K562 (cell line): ENCODE results near the gene STMP1. TPM values are rescaled to one million over a fixed set of nuclear protein-coding genes. Genes with fewer than 3 reads are reported as not detected.

Experiments
- DLX4 ChIP-seq: fragments of 250-450 bp; sonication (Bioruptor Pico); IDR thresholded peaks from 2 replicates; pipeline ENCODE4 v1.6.1; 2021; ENCODE audit warnings: mild to moderate bottlenecking
- EP300 ChIP-seq: IDR thresholded peaks from 2 replicates; pipeline ENCODE4 v1.6.1; 2012; ENCODE audit warnings: low read length, improper control_type of control experiment
- EP400 ChIP-seq: fragments of 450-650 bp; IDR thresholded peaks from 2 replicates; pipeline ENCODE4 v1.6.1; 2017; ENCODE audit warnings: antibody characterized with exemption, mild to moderate bottlenecking, moderate library complexity
- GTF2A2 ChIP-seq: IDR thresholded peaks from 2 replicates; pipeline ENCODE4 v1.6.1; 2016; ENCODE audit warnings: mild to moderate bottlenecking, missing genetic modification characterization, missing compliant biosample characterization
- HDAC8 ChIP-seq: fragments of 450-650 bp; IDR thresholded peaks from 2 replicates; pipeline ENCODE4 v1.6.1; 2016; ENCODE audit warnings: mild to moderate bottlenecking, missing genetic modification characterization, moderate library complexity, missing compliant biosample characterization
- KHSRP ChIP-seq: fragments of 450-650 bp; IDR thresholded peaks from 2 replicates; pipeline ENCODE4 v1.6.1; 2017
- MAFG ChIP-seq: fragments of 450-650 bp; conservative IDR thresholded peaks from 2 replicates; pipeline ENCODE4 v1.6.1; 2016; ENCODE audit warnings: missing genetic modification characterization, missing compliant biosample characterization
- MXI1 ChIP-seq: IDR thresholded peaks from 2 replicates; pipeline ENCODE4 v1.6.1; 2011; ENCODE audit warnings: low read depth, mild to moderate bottlenecking, improper control_type of control experiment, low read length
- TFAM ChIP-seq: fragments of 250-450 bp; sonication (Bioruptor Pico); conservative IDR thresholded peaks from 2 replicates; pipeline ENCODE4 v1.5.0; 2021; ENCODE audit warnings: mild to moderate bottlenecking, moderate library complexity
- ZBTB2 ChIP-seq: fragments of 450-650 bp; IDR thresholded peaks from 2 replicates; pipeline ENCODE4 v1.6.1; 2016; ENCODE audit warnings: antibody characterized with exemption
- polyA plus RNA-seq, 8 experiments: library from polyadenylated mRNA; depleted of rRNA in 4 of 8; stranded (reverse) in 5 of 8; unstranded in 3 of 8; fragments of >200 nt; fragmentation: Nextera tagmentation in 2 of 8; fragmentation: Illumina TruSeq in 1 of 8; extraction: Ambion mirVana in 2 of 8; extraction: Trizol in 1 of 8; gene quantifications; 2 replicates each; pipeline versions ENCODE4 v1.2.1 to v1.2.3, GENCODE V29; 2011 to 2014; ENCODE audit warnings: inconsistent platforms in 1 of 8, missing spikeins in 1 of 8
- total RNA-seq, 7 experiments: library from RNA; depleted of rRNA in 6 of 7; stranded (reverse); fragments of >200 nt in 6 of 7; fragmentation: Illumina TruSeq in 2 of 7; extraction: Trizol in 2 of 7; gene quantifications; 2 replicates each; pipeline versions ENCODE4 v1.2.1 to v1.2.3, GENCODE V29; 2011 to 2021; ENCODE audit warnings: low replicate concordance in 1 of 7
- TF ChIP-seq, protein P1 (sequence below): fragments of 250-450 bp; sonication (Bioruptor Pico); IDR thresholded peaks from 2 replicates; pipeline ENCODE4 v1.9.0; 2021; ENCODE audit warnings: mild to moderate bottlenecking, inconsistent platforms
- TF ChIP-seq, protein P2 (sequence below), 2 experiments: fragments of 150-350 bp in 1 of 2; IDR thresholded peaks; 2 replicates each; pipeline ENCODE4 v1.6.1; 2012 to 2016; ENCODE audit warnings: low read depth in 2 of 2, low read length in 2 of 2, mild to moderate bottlenecking in 1 of 2, moderate library complexity in 1 of 2
- TF ChIP-seq, protein P3 (sequence below), 3 experiments: fragments of 200-800 bp in 1 of 3; fragments of 250-450 bp in 1 of 3; fragments of 450-650 bp in 1 of 3; sonication (Bioruptor Pico) in 1 of 3; sonication (Bioruptor generic) in 1 of 3; formaldehyde crosslinking in 1 of 3; IDR thresholded peaks; 2 replicates each; pipeline versions ENCODE4 v1.6.1 to v1.8.0; 2016 to 2022; ENCODE audit warnings: mild to moderate bottlenecking in 2 of 3, missing genetic modification characterization in 2 of 3, missing compliant biosample characterization in 1 of 3, moderate library complexity in 1 of 3

The STMP1 gene
- total and polyA plus RNA-seq, 9 of the 15 experiments (the other 6 are each of a cell fraction or from before 2014, with no cell fraction given), result 10.6 to 249 (median 56.8) TPM

DNA sequence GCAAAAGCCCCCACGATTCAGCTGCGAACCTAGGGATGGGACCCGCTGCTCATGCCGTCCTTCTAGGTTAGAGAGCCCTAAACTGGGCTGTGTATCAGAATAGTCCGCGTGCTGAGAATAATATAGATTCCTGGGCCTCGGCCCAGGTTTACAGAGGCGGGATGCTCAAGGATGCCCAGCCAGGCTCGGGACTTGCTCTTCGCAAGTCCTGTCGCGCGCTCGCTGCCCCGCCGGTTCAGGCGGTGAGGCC is 266 bp upstream of the STMP1 start (continued):
- TF ChIP-seq, protein P1, sequence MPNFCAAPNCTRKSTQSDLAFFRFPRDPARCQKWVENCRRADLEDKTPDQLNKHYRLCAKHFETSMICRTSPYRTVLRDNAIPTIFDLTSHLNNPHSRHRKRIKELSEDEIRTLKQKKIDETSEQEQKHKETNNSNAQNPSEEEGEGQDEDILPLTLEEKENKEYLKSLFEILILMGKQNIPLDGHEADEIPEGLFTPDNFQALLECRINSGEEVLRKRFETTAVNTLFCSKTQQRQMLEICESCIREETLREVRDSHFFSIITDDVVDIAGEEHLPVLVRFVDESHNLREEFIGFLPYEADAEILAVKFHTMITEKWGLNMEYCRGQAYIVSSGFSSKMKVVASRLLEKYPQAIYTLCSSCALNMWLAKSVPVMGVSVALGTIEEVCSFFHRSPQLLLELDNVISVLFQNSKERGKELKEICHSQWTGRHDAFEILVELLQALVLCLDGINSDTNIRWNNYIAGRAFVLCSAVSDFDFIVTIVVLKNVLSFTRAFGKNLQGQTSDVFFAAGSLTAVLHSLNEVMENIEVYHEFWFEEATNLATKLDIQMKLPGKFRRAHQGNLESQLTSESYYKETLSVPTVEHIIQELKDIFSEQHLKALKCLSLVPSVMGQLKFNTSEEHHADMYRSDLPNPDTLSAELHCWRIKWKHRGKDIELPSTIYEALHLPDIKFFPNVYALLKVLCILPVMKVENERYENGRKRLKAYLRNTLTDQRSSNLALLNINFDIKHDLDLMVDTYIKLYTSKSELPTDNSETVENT (CRISPR knock-in tag), result no peak
- TF ChIP-seq EP300 (no peak), MAFG (tag) (no peak), DLX4 (CRISPR knock-in tag) (no peak), GTF2A2 (tag) (0 out of 2 replicates have a peak, but pooled peaks have one; percentile 13), MXI1 (no peak), HDAC8 (tag) (no peak), KHSRP (no peak), TFAM (CRISPR knock-in tag) (no peak), EP400 (peak; percentile 96), ZBTB2 (peak; percentile 30; the same call in 1 of the 2 replicates)
- TF ChIP-seq, protein P2, sequence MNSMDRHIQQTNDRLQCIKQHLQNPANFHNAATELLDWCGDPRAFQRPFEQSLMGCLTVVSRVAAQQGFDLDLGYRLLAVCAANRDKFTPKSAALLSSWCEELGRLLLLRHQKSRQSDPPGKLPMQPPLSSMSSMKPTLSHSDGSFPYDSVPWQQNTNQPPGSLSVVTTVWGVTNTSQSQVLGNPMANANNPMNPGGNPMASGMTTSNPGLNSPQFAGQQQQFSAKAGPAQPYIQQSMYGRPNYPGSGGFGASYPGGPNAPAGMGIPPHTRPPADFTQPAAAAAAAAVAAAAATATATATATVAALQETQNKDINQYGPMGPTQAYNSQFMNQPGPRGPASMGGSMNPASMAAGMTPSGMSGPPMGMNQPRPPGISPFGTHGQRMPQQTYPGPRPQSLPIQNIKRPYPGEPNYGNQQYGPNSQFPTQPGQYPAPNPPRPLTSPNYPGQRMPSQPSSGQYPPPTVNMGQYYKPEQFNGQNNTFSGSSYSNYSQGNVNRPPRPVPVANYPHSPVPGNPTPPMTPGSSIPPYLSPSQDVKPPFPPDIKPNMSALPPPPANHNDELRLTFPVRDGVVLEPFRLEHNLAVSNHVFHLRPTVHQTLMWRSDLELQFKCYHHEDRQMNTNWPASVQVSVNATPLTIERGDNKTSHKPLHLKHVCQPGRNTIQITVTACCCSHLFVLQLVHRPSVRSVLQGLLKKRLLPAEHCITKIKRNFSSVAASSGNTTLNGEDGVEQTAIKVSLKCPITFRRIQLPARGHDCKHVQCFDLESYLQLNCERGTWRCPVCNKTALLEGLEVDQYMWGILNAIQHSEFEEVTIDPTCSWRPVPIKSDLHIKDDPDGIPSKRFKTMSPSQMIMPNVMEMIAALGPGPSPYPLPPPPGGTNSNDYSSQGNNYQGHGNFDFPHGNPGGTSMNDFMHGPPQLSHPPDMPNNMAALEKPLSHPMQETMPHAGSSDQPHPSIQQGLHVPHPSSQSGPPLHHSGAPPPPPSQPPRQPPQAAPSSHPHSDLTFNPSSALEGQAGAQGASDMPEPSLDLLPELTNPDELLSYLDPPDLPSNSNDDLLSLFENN (IDR thresholded peaks at IDR 0.05; ENCODE audit: low read depth in 2 of 2, low read length in 2 of 2), result no peak
- TF ChIP-seq, protein P3, sequence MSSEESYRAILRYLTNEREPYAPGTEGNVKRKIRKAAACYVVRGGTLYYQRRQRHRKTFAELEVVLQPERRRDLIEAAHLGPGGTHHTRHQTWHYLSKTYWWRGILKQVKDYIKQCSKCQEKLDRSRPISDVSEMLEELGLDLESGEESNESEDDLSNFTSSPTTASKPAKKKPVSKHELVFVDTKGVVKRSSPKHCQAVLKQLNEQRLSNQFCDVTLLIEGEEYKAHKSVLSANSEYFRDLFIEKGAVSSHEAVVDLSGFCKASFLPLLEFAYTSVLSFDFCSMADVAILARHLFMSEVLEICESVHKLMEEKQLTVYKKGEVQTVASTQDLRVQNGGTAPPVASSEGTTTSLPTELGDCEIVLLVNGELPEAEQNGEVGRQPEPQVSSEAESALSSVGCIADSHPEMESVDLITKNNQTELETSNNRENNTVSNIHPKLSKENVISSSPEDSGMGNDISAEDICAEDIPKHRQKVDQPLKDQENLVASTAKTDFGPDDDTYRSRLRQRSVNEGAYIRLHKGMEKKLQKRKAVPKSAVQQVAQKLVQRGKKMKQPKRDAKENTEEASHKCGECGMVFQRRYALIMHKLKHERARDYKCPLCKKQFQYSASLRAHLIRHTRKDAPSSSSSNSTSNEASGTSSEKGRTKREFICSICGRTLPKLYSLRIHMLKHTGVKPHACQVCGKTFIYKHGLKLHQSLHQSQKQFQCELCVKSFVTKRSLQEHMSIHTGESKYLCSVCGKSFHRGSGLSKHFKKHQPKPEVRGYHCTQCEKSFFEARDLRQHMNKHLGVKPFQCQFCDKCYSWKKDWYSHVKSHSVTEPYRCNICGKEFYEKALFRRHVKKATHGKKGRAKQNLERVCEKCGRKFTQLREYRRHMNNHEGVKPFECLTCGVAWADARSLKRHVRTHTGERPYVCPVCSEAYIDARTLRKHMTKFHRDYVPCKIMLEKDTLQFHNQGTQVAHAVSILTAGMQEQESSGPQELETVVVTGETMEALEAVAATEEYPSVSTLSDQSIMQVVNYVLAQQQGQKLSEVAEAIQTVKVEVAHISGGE (CRISPR knock-in tag; IDR thresholded peaks at IDR 0.05), result no peak
